ENCODE data around the gene TCF4. TPM values are rescaled to one million over a fixed set of nuclear protein-coding genes. Genes with fewer than 3 reads are reported as not detected.

Gene TCF4
- total and polyA plus RNA-seq, 2 of the 13 experiments (the other 11 are each of a cell fraction or from before 2014, with no cell fraction given): not detected

DNA sequence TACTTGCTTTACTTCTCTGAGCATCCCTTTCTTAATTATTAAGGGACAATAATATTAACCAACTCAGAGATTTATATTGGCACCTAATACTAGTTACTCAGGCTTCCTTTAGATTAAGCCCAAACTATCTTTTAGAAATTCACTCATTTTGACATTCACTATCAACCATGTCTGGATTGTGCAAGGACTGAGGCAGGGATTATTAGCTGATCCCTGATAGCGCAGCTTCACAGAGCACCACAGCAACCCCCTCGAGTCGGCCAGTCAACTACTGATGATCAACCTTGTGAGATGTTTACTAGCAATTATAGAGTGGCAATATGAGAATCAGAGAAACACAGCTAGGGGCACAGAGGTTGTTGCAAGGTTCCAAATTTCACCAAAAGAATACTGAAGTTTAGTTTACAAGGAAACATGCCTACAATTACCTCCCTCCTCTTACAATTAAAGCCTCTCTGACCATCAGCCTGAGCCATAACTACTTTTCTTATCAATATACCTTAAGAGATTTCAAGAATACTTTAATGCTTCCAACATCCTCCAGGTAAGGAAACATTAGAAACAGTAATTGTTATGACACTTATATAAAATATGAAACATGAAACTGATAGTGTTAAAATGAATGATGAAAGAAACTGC is 191.6 kb downstream of the TCF4 start:
- H3K36me3 ChIP-seq (replicated peaks in 1 of 2; ENCODE audit: control insufficient read depth in 1 of 2, insufficient read depth in 2 of 2, low read length in 2 of 2): no peaks in the 10 kb centered on the region
- H3K9me3 ChIP-seq (ENCODE audit: low read length): no peaks in the 10 kb centered on the region
- CTCF ChIA-PET (ENCODE audit: low intra/inter-chr PET ratio, low total read pairs): no interaction called here
- WGBS (ENCODE audit: low lambda C conversion rate): 23% methylated on average over 3 of the region's 3 CpGs
- FAIRE-seq: no peak
- H3K4me2 ChIP-seq (ENCODE audit: low read depth, low read length): no peak overlapping the region
- H4K20me1 ChIP-seq (ENCODE audit: insufficient read depth, low read length): no peaks in the 10 kb centered on the region
- H3K27me3 ChIP-seq (ENCODE audit: control insufficient read depth in 1 of 2, insufficient read depth in 2 of 2, low read length in 2 of 2): no peaks in the 10 kb centered on the region; a peak in 1 of 5 replicates
- no peak overlapping the region for H2AFZ ChIP-seq (ENCODE audit: low read length)
- no peaks in the 10 kb centered on the region for H3K4me1 ChIP-seq (ENCODE audit: insufficient read depth, low read length)
- POLR2A ChIA-PET: no interaction called here
- DNase-seq (ENCODE audit: low spot score): no peak
- no peak for ATAC-seq
- no peak overlapping the region for H3K4me3 ChIP-seq (replicated peaks in 1 of 3; ENCODE audit: insufficient read depth in 1 of 3, low read depth in 2 of 3, low read length in 3 of 3)
- in situ Hi-C loops (cut with HindIII; ENCODE audit: extremely low pct_ligation_motif_present, low pct_unique_long_range_greater_than_20kb) (no loop called here), intact Hi-C loops (cut with micrococcal nuclease; ENCODE audit: unreplicated experiment) (no loop called here)
- H3K9ac ChIP-seq (ENCODE audit: insufficient read depth, low read depth, low read length): no peak overlapping the region
- no peak overlapping the region for H3K27ac ChIP-seq (ENCODE audit: extremely low read length, insufficient read depth, low read length)
- no TSS peak for BruUV-seq (replicated peaks)
- no peaks in the 10 kb centered on the region for H3K79me2 ChIP-seq (ENCODE audit: insufficient read depth, low read length)
- TF ChIP-seq, protein P1, sequence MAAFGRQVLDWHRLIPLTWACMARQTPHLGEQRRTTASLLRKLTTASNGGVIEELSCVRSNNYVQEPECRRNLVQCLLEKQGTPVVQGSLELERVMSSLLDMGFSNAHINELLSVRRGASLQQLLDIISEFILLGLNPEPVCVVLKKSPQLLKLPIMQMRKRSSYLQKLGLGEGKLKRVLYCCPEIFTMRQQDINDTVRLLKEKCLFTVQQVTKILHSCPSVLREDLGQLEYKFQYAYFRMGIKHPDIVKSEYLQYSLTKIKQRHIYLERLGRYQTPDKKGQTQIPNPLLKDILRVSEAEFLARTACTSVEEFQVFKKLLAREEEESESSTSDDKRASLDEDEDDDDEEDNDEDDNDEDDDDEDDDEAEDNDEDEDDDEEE (CRISPR knock-in tag; IDR thresholded peaks at IDR 0.05): no peak
- TF ChIP-seq ZNF33A (CRISPR knock-in tag; IDR thresholded peaks at IDR 0.05; ENCODE audit: borderline replicate concordance) (no peak), ISL2 (CRISPR knock-in tag; IDR thresholded peaks at IDR 0.05) (no peak), ZNF274 (CRISPR knock-in tag; IDR thresholded peaks at IDR 0.05) (no peak), ZNF496 (CRISPR knock-in tag; IDR thresholded peaks at IDR 0.05; ENCODE audit: insufficient replicate concordance) (no peak), CHD4 (IDR thresholded peaks at IDR 0.05; ENCODE audit: borderline replicate concordance, low read length) (no peak), RXRA (CRISPR knock-in tag; IDR thresholded peaks at IDR 0.05) (no peak), SP2 (CRISPR knock-in tag; IDR thresholded peaks at IDR 0.05) (no peak), ZBTB42 (CRISPR knock-in tag; IDR thresholded peaks at IDR 0.05) (no peak), ZFP36L1 (CRISPR knock-in tag; IDR thresholded peaks at IDR 0.05) (no peak), MXD4 (CRISPR knock-in tag; IDR thresholded peaks at IDR 0.05) (no peak)
- TF ChIP-seq, protein P2, sequence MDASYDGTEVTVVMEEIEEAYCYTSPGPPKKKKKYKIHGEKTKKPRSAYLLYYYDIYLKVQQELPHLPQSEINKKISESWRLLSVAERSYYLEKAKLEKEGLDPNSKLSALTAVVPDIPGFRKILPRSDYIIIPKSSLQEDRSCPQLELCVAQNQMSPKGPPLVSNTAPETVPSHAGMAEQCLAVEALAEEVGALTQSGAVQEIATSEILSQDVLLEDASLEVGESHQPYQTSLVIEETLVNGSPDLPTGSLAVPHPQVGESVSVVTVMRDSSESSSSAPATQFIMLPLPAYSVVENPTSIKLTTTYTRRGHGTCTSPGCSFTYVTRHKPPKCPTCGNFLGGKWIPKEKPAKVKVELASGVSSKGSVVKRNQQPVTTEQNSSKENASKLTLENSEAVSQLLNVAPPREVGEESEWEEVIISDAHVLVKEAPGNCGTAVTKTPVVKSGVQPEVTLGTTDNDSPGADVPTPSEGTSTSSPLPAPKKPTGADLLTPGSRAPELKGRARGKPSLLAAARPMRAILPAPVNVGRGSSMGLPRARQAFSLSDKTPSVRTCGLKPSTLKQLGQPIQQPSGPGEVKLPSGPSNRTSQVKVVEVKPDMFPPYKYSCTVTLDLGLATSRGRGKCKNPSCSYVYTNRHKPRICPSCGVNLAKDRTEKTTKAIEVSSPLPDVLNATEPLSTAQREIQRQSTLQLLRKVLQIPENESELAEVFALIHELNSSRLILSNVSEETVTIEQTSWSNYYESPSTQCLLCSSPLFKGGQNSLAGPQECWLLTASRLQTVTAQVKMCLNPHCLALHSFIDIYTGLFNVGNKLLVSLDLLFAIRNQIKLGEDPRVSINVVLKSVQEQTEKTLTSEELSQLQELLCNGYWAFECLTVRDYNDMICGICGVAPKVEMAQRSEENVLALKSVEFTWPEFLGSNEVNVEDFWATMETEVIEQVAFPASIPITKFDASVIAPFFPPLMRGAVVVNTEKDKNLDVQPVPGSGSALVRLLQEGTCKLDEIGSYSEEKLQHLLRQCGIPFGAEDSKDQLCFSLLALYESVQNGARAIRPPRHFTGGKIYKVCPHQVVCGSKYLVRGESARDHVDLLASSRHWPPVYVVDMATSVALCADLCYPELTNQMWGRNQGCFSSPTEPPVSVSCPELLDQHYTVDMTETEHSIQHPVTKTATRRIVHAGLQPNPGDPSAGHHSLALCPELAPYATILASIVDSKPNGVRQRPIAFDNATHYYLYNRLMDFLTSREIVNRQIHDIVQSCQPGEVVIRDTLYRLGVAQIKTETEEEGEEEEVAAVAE (CRISPR knock-in tag; IDR thresholded peaks at IDR 0.05; ENCODE audit: borderline replicate concordance): no peak
- TF ChIP-seq, protein P3, sequence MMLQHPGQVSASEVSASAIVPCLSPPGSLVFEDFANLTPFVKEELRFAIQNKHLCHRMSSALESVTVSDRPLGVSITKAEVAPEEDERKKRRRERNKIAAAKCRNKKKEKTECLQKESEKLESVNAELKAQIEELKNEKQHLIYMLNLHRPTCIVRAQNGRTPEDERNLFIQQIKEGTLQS (CRISPR knock-in tag; IDR thresholded peaks at IDR 0.05): no peak
- TF ChIP-seq, protein P4, sequence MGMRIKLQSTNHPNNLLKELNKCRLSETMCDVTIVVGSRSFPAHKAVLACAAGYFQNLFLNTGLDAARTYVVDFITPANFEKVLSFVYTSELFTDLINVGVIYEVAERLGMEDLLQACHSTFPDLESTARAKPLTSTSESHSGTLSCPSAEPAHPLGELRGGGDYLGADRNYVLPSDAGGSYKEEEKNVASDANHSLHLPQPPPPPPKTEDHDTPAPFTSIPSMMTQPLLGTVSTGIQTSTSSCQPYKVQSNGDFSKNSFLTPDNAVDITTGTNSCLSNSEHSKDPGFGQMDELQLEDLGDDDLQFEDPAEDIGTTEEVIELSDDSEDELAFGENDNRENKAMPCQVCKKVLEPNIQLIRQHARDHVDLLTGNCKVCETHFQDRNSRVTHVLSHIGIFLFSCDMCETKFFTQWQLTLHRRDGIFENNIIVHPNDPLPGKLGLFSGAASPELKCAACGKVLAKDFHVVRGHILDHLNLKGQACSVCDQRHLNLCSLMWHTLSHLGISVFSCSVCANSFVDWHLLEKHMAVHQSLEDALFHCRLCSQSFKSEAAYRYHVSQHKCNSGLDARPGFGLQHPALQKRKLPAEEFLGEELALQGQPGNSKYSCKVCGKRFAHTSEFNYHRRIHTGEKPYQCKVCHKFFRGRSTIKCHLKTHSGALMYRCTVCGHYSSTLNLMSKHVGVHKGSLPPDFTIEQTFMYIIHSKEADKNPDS (CRISPR knock-in tag; IDR thresholded peaks at IDR 0.05): no peak

All from HepG2 (cell line).